Inferior parietal cortex (tissue), 1 donor: ENCODE results near the gene GLI2.

Experiments
- DNase-seq: peaks from one replicate; pipeline ENCODE4 v3.0.0-alpha.2; 2016; ENCODE audit errors: extremely low spot score

The GLI2 gene

DNA sequence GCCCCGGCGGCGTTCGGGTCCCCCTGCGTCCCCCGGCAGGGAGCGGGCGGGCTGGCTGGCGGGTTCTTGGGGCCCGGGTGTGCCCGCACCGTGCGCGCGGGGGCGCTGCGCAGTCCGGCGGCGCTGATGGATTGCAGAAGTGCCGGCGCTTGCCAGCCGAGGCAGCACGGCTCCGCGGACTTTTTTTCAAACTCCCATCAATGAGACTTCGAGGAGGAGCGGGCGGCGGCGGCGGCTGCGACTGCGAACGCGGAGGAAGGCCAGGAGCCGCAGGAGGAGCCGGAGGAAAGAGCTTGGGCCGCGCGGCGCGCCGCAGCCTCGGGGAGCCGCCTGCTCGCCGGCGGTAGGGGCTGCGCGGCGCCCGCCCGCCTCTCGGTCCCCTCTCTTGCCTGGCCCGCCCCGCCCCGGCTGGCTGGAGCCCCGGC lies at the start of gene GLI2:
Gene GLI2, plus strand, starts transcription at position 123 of the 425 bp plus-strand sequence. CDS start 61,453 bp downstream, outside the sequence.
- peak; percentile 56 for DNase-seq

DNA sequence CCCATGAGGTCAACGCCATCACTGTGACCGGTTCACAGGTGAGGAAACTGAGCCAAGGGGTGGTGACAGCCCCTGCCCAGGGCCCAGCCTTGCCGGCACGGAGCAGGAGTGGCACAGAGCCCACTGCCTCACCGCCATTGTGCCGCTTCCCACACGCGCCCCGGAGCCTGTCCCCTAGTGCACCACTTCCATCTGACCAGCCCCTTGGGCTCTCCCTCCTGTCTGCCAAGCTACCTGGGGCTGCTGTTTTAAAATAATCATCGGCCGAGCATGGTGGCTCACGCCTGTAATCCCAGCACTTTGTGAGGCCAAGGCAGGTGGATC lies 49.7 kb upstream of the GLI2 start:
- DNase-seq: no peak

- DNase-seq: no peak
Measured at GRCh38 chr2:120686511-120687168, 49.0 kb upstream of the GLI2 start.

GRCh38 chr2:120687210-120687609 lies 48.5 kb upstream of the GLI2 start:
- DNase-seq: no peak

DNA sequence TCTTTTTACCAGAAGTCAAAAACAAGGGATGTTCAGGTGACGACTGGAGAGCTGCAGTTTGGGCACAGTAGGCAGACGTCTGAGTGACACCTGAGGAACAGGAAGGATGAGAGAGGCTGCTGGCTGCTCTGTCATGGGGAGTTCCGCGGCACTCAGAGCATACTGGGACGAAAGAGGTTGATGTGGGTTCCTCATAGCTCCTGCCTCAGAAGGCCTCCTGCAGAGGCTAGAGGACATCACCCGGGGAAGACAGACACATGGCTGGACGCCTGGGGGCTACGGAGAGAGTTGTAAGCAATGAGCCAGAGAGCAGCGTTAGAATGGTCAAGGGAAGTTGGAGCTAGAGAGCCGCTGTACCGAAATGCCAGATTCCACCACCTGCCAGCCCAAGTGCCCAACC lies 45.1 kb upstream of the GLI2 start:
- no peak for DNase-seq

- no peak for DNase-seq
Measured at GRCh38 chr2:120691410-120691809, 44.3 kb upstream of the GLI2 start.

DNA sequence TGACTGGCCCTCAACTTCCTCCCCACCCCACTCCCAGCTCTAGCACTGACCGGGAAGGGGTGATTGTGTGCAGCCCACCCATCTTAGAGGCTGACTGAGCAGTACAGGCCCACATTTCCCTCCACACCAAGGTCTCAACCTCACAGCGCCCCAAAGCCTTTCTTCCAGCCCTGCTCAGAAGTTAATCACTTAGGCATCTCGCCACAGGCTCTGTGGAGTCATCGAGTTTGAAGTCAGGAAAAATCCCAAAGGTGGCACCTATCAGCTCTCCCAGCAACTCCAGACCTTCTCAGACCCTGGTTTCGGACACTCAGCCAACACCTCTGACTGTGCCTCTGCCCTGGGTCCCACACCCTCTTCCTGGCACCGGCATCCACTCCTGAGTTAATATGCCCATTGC lies 43.0 kb upstream of the GLI2 start:
- DNase-seq: no peak

- DNase-seq: no peak
Measured at GRCh38 chr2:120693121-120693520, 42.5 kb upstream of the GLI2 start.

- no peak for DNase-seq
Measured at GRCh38 chr2:120694034-120694433, 41.6 kb upstream of the GLI2 start.

GRCh38 chr2:120697471-120697870 lies 38.2 kb upstream of the GLI2 start:
- no peak for DNase-seq

DNA sequence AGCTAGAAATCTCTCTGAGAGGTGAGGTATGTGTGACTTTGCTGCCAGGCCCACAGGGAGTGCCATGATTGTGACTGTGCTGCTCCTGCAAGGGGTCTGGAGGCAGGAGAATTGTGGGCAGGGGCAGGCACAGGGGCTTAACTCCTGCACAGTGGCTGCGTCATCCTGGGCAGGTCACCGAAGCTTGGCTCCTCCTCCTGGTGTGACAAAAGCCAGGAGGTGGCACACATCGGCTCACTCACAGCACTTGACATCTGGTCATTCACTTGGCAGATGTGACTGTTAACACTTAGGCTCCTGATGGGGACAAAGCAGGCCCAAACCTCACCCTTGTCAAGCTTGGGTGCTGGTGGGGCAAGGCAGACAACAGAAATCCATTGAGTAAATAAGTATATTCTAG lies 36.4 kb upstream of the GLI2 start:
- no peak for DNase-seq

DNA sequence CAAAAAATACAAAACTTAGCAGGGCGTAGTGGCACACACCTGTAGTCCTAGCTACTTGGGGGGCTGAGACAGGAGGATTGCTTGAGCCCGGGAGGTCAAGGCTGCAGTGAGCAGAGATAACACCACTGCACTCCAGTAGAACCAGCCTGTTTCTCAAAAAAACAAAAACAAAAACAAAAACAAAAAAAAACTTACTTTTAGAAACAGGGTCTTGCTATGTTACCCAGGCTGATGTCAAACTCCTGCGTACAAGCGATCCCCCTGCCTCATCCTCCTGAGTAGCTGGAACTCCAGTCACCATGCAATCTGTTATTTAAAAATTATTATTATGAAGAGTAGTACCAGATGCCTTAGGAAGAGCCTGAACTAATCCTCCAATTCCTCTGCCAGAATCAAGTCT lies 35.0 kb upstream of the GLI2 start:
- DNase-seq: no peak

DNA sequence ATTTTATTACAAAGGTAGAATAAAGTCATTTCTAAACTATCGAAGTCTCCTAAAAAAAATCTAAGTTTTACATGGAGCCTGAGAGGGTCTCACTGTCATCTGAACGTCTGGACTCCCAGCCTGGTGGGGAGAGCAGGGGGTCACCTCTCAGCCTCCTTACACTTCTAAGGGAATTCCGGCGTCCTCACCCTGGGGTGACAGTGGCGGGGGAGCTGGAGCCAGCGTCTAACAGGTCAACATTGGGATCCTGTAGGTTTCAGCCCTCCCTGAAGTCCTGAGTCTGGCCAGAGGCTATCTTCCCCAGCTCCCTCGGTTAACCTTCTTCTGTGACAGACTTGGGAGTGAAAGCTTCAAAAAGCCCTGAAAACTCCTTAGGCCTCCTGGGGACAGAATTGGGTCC lies 34.6 kb upstream of the GLI2 start:
- DNase-seq: no peak

- no peak for DNase-seq
Measured at GRCh38 chr2:120701499-120701898, 34.2 kb upstream of the GLI2 start.

DNA sequence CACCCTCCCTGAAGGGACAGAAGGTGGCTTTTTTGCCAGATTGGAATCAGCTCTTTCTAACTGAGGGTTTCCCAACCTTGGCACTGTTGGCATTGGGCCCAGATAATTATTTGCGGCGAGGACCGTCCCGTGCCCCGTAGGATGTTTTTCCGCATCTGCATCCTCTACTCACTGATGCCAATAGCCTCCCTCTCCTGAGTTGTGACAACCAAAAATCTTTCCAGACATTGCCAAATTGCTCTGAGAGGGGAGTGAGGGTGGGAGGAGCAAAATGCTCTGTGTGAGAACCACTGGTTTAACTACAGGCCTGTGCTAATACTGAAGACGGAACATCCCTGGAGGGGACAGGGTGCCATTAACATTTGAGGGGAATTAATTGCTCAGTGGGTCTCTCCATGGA lies 33.6 kb upstream of the GLI2 start:
- no peak for DNase-seq

DNA sequence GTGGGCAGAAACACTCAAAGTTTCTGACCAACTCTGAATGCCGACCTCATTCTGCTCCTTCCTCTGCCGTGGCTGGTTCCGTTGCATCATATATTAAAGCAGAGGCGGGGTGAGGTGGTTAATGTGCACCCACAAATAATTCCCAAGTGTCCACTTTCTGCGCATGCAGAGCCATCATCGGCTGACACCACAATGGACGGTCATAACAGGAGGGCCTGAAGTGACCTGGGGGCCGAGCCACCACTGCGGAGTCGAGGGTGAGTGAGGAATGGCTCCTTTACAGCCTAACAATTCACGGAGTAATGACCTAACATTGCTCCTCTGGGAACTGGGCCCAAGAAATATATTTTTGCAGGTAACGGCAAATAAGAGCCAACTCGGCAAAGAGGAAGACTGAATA lies 32.9 kb upstream of the GLI2 start:
- DNase-seq: no peak

GRCh38 chr2:120703330-120703994 lies 32.2 kb upstream of the GLI2 start:
- DNase-seq: no peak

DNA sequence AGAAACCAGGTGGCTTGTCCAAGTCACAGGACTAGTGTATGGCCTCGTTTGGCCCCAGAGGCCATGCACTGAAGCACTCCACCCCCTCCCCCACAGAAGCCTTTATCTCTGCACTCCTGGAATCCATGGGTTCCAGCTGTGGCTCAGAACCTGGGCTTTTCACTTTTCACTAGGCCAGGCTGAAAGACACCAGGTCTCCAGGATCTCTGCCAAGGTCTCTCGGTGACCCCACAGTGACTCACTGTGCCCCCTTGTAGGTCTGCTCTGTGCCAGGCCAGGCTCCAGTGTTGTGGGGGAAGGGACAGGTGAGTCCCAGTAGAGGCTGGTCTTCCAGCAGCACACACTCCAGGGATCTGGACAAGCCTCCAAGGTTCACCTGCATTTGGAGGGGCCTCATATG lies 31.0 kb upstream of the GLI2 start:
- DNase-seq: no peak

GRCh38 chr2:120707816-120708215 lies 27.9 kb upstream of the GLI2 start:
- DNase-seq: no peak

GRCh38 chr2:120708944-120709607 lies 26.6 kb upstream of the GLI2 start:
- DNase-seq: no peak

DNA sequence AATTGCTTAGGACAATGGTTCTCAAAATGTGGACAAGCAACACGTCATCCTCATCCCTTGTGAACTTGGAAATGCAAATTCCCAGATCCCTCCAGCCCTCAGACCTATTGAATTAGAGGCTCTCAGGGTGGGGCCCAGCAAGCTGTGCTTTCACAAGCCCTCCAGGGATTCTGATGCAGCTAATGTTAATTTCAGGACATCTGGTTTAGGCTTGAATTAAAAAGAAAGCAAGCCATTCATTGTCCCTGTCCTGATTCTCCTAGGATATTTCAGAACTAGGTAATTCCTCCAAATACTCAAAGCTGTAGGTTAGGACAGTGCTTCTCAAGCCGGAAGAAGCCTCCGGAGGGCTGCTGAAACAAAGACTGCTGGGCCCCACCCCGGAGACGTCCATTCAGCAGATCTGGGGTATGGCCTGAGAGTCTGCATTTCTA lies 26.0 kb upstream of the GLI2 start:
- no peak for DNase-seq

DNA sequence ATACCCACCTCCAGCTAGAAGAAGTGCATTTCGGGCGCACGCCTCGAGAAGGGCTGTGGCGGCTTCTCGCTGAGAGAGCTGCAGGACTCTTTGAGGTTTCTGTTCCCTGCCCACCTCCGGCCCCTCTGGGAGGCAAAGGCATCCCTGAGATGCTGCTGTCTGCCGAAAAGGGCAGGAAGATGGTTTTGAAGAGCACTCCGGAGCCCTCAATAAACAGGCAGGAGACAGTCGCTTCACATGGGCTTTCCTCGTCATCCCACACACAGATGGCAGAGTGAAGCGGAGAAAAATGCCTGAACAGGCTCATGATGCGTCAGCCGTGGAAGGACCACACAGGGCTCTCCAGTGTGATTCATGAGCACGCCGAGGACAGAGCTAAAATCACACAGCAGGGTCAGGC lies 25.4 kb upstream of the GLI2 start:
- DNase-seq: peak; percentile 13

GRCh38 chr2:120711694-120712093 lies 24.0 kb upstream of the GLI2 start:
- no peak for DNase-seq
